H9 (cell line): Measurements from ENCODE around the gene TP73. TPM values are rescaled to one million over a fixed set of nuclear protein-coding genes. Genes with fewer than 3 reads are reported as not detected.

Experiments used
- DNase-seq: peaks from one replicate; pipeline ENCODE4 v3.0.0-alpha.2; 2017
- H2AFZ ChIP-seq: one replicate; pipeline ENCODE4 v1.6.1; 2013; ENCODE audit warnings: mild to moderate bottlenecking, low read length, control low read depth, moderate library complexity
- H2AK5ac ChIP-seq: 2 replicates; pipeline ENCODE4 v1.6.1; 2013; ENCODE audit warnings: low read length, control low read depth, mixed read lengths; ENCODE audit not compliant: insufficient read length
- H2BK120ac ChIP-seq: one replicate; pipeline ENCODE4 v1.6.1; 2013; ENCODE audit warnings: low read depth, mild to moderate bottlenecking, low read length, control low read depth, inconsistent platforms; ENCODE audit not compliant: poor library complexity, severe bottlenecking
- H2BK12ac ChIP-seq: 2 replicates; pipeline ENCODE4 v1.6.1; 2013; ENCODE audit warnings: low read length, control low read depth, mixed read lengths, low read depth; ENCODE audit not compliant: insufficient read length
- H2BK15ac ChIP-seq: 2 replicates; pipeline ENCODE4 v1.6.1; 2013; ENCODE audit warnings: low read depth, low read length, control low read depth
- H2BK20ac ChIP-seq: one replicate; pipeline ENCODE4 v1.6.1; 2013; ENCODE audit warnings: low read depth, mild to moderate bottlenecking, low read length, control low read depth, inconsistent platforms; ENCODE audit not compliant: poor library complexity, severe bottlenecking
- H2BK5ac ChIP-seq: 2 replicates; pipeline ENCODE4 v1.6.1; 2013; ENCODE audit warnings: low read length, control low read depth, mixed read lengths; ENCODE audit not compliant: insufficient read length
- H3K14ac ChIP-seq: 2 replicates; pipeline ENCODE4 v1.6.1; 2013; ENCODE audit warnings: low read length, control low read depth; ENCODE audit not compliant: insufficient read depth
- H3K18ac ChIP-seq: 2 replicates; pipeline ENCODE4 v1.6.1; 2013; ENCODE audit warnings: low read depth, mild to moderate bottlenecking, mixed read lengths, low read length, control low read depth; ENCODE audit not compliant: insufficient read length
- H3K23ac ChIP-seq: 2 replicates; pipeline ENCODE4 v1.6.1; 2013; ENCODE audit warnings: low read length, control low read depth, mixed read lengths, low read depth; ENCODE audit not compliant: insufficient read length
- H3K23me2 ChIP-seq: 2 replicates; pipeline ENCODE4 v1.6.1; 2013; ENCODE audit warnings: low read depth, mild to moderate bottlenecking, mixed read lengths, low read length, control low read depth; ENCODE audit not compliant: insufficient read length, poor library complexity, severe bottlenecking
- H3K27ac ChIP-seq: 2 replicates; pipeline ENCODE4 v1.5.1; 2013; ENCODE audit warnings: low read length, control low read depth, mixed read lengths, low read depth; ENCODE audit not compliant: insufficient read length
- H3K27me3 ChIP-seq: 2 replicates; pipeline ENCODE4 v1.6.1; 2013; ENCODE audit warnings: low read length, control low read depth, inconsistent platforms; ENCODE audit not compliant: insufficient read depth
- H3K4ac ChIP-seq: 2 replicates; pipeline ENCODE4 v1.6.1; 2013; ENCODE audit warnings: low read depth, mild to moderate bottlenecking, control low read depth, inconsistent platforms, low read length, moderate library complexity
- H3K4me1 ChIP-seq: 2 replicates; pipeline ENCODE4 v1.6.1; 2013; ENCODE audit warnings: low read length, control low read depth, inconsistent platforms; ENCODE audit not compliant: insufficient read depth
- H3K4me2 ChIP-seq: 2 replicates; pipeline ENCODE4 v1.6.1; 2013; ENCODE audit warnings: low read length, control low read depth, mixed read lengths; ENCODE audit not compliant: insufficient read length, insufficient read depth
- H3K56ac ChIP-seq: 2 replicates; pipeline ENCODE4 v1.6.1; 2013; ENCODE audit warnings: low read depth, mild to moderate bottlenecking, mixed read lengths, low read length, control low read depth; ENCODE audit not compliant: insufficient read length
- H3K79me1 ChIP-seq: 2 replicates; pipeline ENCODE4 v1.6.1; 2013; ENCODE audit warnings: low read depth, mild to moderate bottlenecking, moderate library complexity, low read length, control low read depth, inconsistent platforms; ENCODE audit not compliant: insufficient read depth, poor library complexity, severe bottlenecking
- H3K79me2 ChIP-seq: 2 replicates; pipeline ENCODE4 v1.6.1; 2013; ENCODE audit warnings: low read length, control low read depth, inconsistent platforms; ENCODE audit not compliant: insufficient read depth
- H3K9ac ChIP-seq: 2 replicates; pipeline ENCODE4 v1.6.1; 2013; ENCODE audit warnings: low read length, control low read depth, mixed read lengths; ENCODE audit not compliant: insufficient read length; ENCODE audit errors: extremely low read depth
- H3K9me3 ChIP-seq: one replicate; pipeline ENCODE4 v1.6.1; 2013; ENCODE audit warnings: low read depth, low read length, inconsistent platforms; ENCODE audit not compliant: control insufficient read depth
- H3T11ph ChIP-seq: one replicate; pipeline ENCODE4 v1.6.1; 2013; ENCODE audit warnings: mild to moderate bottlenecking, low read length, control low read depth, inconsistent platforms
- H4K20me1 ChIP-seq: one replicate; pipeline ENCODE4 v1.6.1; 2013; ENCODE audit not compliant: control insufficient read depth, insufficient read length, insufficient read depth
- H4K5ac ChIP-seq: 2 replicates; pipeline ENCODE4 v1.6.1; 2013; ENCODE audit warnings: low read depth, mild to moderate bottlenecking, mixed read lengths, low read length, control low read depth; ENCODE audit not compliant: insufficient read length
- H4K8ac ChIP-seq: replicated peaks from 2 replicates; pipeline ENCODE4 v1.6.1; 2013; ENCODE audit warnings: low read length, control low read depth, mixed read lengths, low read depth; ENCODE audit not compliant: insufficient read length
- H4K91ac ChIP-seq: 2 replicates; pipeline ENCODE4 v1.6.1; 2013; ENCODE audit warnings: low read depth, mild to moderate bottlenecking, moderate library complexity, mixed read lengths, low read length, control low read depth; ENCODE audit not compliant: insufficient read length
- H3K27ac Mint-ChIP-seq, 3 experiments: 2 replicates in 2 of 3; 3 replicates in 1 of 3; pipeline ENCODE4 v1.8.0; 2020 to 2021; ENCODE audit warnings: mixed read lengths in 3 of 3, mild to moderate bottlenecking in 1 of 3, moderate library complexity in 1 of 3
- H3K27me3 Mint-ChIP-seq: 2 replicates; pipeline ENCODE4 v1.8.0; 2021; ENCODE audit warnings: low read depth, mild to moderate bottlenecking, moderate library complexity, mixed read lengths
- H3K36me3 Mint-ChIP-seq, 3 experiments: 2 replicates in 2 of 3; 3 replicates in 1 of 3; pipeline ENCODE4 v1.8.0; 2020 to 2021; ENCODE audit warnings: low read depth in 3 of 3, mixed read lengths in 3 of 3; ENCODE audit not compliant: insufficient read depth in 1 of 3
- H3K4me1 Mint-ChIP-seq, 2 experiments: 2 replicates each; pipeline ENCODE4 v1.8.0; 2020; ENCODE audit warnings: mixed read lengths in 2 of 2
- H3K4me3 Mint-ChIP-seq, 2 experiments: 2 replicates in 1 of 2; 3 replicates in 1 of 2; pipeline ENCODE4 v1.8.0; 2020 to 2021; ENCODE audit warnings: mild to moderate bottlenecking in 2 of 2, mixed read lengths in 2 of 2, moderate library complexity in 1 of 2
- H3K9me3 Mint-ChIP-seq, 2 experiments: 2 replicates in 1 of 2; 3 replicates in 1 of 2; pipeline ENCODE4 v1.8.0; 2020; ENCODE audit warnings: mild to moderate bottlenecking in 2 of 2, mixed read lengths in 2 of 2, moderate library complexity in 1 of 2
- WGBS: extraction: QIAGEN DNeasy Blood & Tissue Kit; methylation state at CpG from one replicate; pipeline ENCODE4 v1.1.7; 2013; ENCODE audit warnings: missing lambda C conversion rate, low lambda C conversion rate, mixed read lengths; ENCODE audit not compliant: insufficient read length; ENCODE audit errors: extremely low coverage; 5-methylcytosine and 5-hydroxymethylcytosine counted together
- total RNA-seq: library from RNA; stranded (reverse); gene quantifications from 2 replicates; pipeline ENCODE4 v1.2.1, GENCODE V29; 2021
- TF ChIP-seq, protein P1 (sequence below): fragments of 200-600 bp; sonication (generic); conservative IDR thresholded peaks from 3 replicates; pipeline ENCODE4 v1.8.0; 2021; ENCODE audit warnings: antibody characterized with exemption, mild to moderate bottlenecking

TP73 gene
- total RNA-seq, 1 experiment from 2014 or later = 4.7 TPM

DNA sequence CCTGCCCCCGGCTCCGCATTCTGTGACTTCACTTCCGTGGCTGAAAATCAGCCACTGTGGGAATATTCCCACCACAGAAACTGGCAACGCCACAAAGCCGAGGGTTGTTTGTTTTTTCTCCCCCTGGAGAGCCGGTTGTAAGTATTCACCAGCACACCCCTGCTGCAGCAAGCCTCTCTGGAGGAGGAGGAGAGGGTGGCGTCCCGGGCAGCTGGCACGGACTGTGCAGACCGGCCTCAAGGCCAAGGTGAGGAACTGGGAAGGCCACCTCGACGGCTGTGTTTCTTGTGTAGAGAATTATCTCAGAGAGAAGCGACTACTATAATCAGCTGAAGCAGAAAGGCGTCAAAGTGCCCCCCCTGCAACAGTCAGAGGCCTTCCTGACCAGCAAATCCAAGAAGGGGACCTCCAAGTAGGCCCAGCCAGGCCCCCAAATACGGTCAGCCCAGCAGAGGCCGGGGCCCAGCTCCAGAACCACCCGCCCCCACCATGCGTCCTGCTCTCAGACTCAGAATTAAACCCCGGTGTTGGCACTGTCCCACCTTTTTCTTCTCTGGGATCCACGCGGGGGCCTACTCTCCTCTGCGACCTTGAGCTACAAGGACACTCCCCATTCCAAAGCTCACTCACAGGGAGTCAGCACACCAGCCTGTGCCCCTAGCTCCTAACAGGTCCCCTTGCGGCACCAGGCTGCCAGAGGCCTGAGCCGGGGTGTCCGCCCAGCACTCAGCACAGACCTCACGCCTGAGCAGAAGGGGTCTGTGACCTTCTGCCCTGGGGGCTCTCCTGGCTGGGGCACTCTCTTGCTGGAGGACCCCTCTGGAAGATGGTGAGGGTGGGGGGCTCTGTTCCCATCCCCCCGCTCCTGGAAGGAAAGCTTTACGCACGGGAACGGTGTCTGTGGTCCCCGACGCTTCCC lies 119.1 kb downstream of the TP73 start:
- Histone ChIP-seq H4K8ac (no peak overlapping the region), H3K56ac (no peak overlapping the region), H4K91ac (no peak overlapping the region), H3K9ac (no peak overlapping the region), H3K27ac (no peak overlapping the region), H2AK5ac (no peak overlapping the region), H3T11ph (no peak overlapping the region), H3K4ac (no peak overlapping the region), H3K79me1 (no peaks in the 10 kb centered on the region), H2AFZ (no peak overlapping the region), H2BK5ac (no peak overlapping the region), H3K79me2 (no peaks in the 10 kb centered on the region), H3K23me2 (peaks cover 11% of the 10 kb centered on the region), H2BK20ac (no peak overlapping the region), H2BK120ac (no peak overlapping the region), H3K9me3 (no peaks in the 10 kb centered on the region), H2BK15ac (no peak overlapping the region), H3K27me3 (no peaks in the 10 kb centered on the region), H3K18ac (no peak overlapping the region), H3K14ac (no peak overlapping the region), H3K23ac (no peak overlapping the region), H2BK12ac (no peak overlapping the region), H4K5ac (no peak overlapping the region), H3K4me2 (peak overlapping the region; percentile 46), H3K4me1 (no peaks in the 10 kb centered on the region; the same call in 1 of the 2 replicates), H4K20me1 (no peaks in the 10 kb centered on the region)
- Mint-ChIP-seq H3K27ac (no peak overlapping the region), H3K27me3 (peaks cover 27% of the 10 kb centered on the region), H3K4me3 (peak overlapping the region; percentile 62 to 80), H3K36me3 (peaks cover 2 to 19% (median 7%) of the 10 kb centered on the region in 3 experiments; a peak in 6 of 7 replicates), H3K4me1 (peaks cover 19 to 30% of the 10 kb centered on the region in 2 experiments), H3K9me3 (peaks cover 11 to 22% of the 10 kb centered on the region in 2 experiments)
- DNase-seq = peak; percentile 56
- WGBS = no CpG with 5 or more reads among the region's 32 CpGs
- TF ChIP-seq, protein P1, sequence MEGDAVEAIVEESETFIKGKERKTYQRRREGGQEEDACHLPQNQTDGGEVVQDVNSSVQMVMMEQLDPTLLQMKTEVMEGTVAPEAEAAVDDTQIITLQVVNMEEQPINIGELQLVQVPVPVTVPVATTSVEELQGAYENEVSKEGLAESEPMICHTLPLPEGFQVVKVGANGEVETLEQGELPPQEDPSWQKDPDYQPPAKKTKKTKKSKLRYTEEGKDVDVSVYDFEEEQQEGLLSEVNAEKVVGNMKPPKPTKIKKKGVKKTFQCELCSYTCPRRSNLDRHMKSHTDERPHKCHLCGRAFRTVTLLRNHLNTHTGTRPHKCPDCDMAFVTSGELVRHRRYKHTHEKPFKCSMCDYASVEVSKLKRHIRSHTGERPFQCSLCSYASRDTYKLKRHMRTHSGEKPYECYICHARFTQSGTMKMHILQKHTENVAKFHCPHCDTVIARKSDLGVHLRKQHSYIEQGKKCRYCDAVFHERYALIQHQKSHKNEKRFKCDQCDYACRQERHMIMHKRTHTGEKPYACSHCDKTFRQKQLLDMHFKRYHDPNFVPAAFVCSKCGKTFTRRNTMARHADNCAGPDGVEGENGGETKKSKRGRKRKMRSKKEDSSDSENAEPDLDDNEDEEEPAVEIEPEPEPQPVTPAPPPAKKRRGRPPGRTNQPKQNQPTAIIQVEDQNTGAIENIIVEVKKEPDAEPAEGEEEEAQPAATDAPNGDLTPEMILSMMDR = no peak
